HCT116 (cell line): ENCODE results near the gene OSBPL1A. TPM values are rescaled to one million over a fixed set of nuclear protein-coding genes. Genes with fewer than 3 reads are reported as not detected.

ENCODE experiments used
- ATAC-seq: fragments of 200-7000 bp; cut with Tn5 transposase; 2 replicates; pipeline ENCODE4 v1.9.1; 2020; ENCODE audit warnings: mild to moderate bottlenecking, moderate library complexity
- BruUV-seq: library from RNA; stranded (reverse); fragments of 400-500 nt; replicated peaks from 2 replicates; lab custom pipeline; 2021; lab: Mats Ljungman, UMichigan
- CTCF ChIA-PET: fragments of 300-600 bp; sonication (Branson Sonifier 250); formaldehyde crosslinking; loops from one replicate; lab custom pipeline; 2021; ENCODE audit warnings: antibody characterized with exemption; lab: Charles Lee
- POLR2A ChIA-PET: fragments of 300-600, 350-600 bp; sonication (Branson Sonifier 250); formaldehyde crosslinking; loops from one replicate; lab custom pipeline; 2021; ENCODE audit warnings: antibody characterized with exemption; lab: Charles Lee
- RAD21 ChIA-PET, 2 experiments: fragments of 300-600 bp; sonication (Branson Sonifier 250); formaldehyde crosslinking; loops; one replicate each; lab custom pipeline; 2023; ENCODE audit warnings: low total read pairs in 2 of 2; ENCODE audit not compliant: uncharacterized antibody in 2 of 2, unreplicated experiment in 2 of 2, low non-redundant PET in 1 of 2; lab: Charles Lee
- DNase-seq: peaks from one replicate; pipeline ENCODE4 v3.0.0-alpha.2; 2010; ENCODE audit warnings: low read depth, low spot score
- H2AFZ ChIP-seq: fragments of 200-600 bp; shearing (Covaris generic), sonication (generic); 2 replicates; pipeline ENCODE4 v1.6.1; 2017; ENCODE audit warnings: low read depth, mixed run types, mixed read lengths, antibody characterized with exemption, low read length; ENCODE audit not compliant: poor library complexity, severe bottlenecking
- H3K27ac ChIP-seq: 2 replicates; pipeline ENCODE4 v1.5.1; 2012; ENCODE audit warnings: low read depth, low read length
- H3K27me3 ChIP-seq: fragments of 200-600 bp; sonication (generic); 2 replicates; pipeline ENCODE4 v1.6.1; 2016; ENCODE audit warnings: mixed run types, low read length, mixed read lengths; ENCODE audit not compliant: insufficient read depth
- H3K36me3 ChIP-seq, 2 experiments: fragments of 200-500 bp in 1 of 2; fragments of 200-600 bp in 1 of 2; sonication (Bioruptor generic) in 1 of 2; sonication (generic) in 1 of 2; 2 replicates each; pipeline versions ENCODE4 v1.5.1 to v1.6.1; 2014 to 2016; ENCODE audit warnings: low read length in 2 of 2, inconsistent platforms in 1 of 2, mixed read lengths in 1 of 2, mixed run types in 1 of 2; ENCODE audit not compliant: insufficient read depth in 2 of 2, control insufficient read depth in 1 of 2
- H3K4me1 ChIP-seq, 2 experiments: fragments of 200-600 bp in 1 of 2; sonication (generic) in 1 of 2; 2 replicates each; pipeline versions ENCODE4 v1.5.1 to v1.6.1; 2012 to 2017; ENCODE audit warnings: low read length in 2 of 2, inconsistent platforms in 1 of 2, mild to moderate bottlenecking in 1 of 2, mixed read lengths in 1 of 2, mixed run types in 1 of 2, moderate library complexity in 1 of 2; ENCODE audit not compliant: insufficient read depth in 2 of 2, control insufficient read depth in 1 of 2
- H3K4me2 ChIP-seq: fragments of 200-600 bp; sonication (generic); 2 replicates; pipeline ENCODE4 v1.6.1; 2017; ENCODE audit warnings: mixed run types, low read length, mixed read lengths
- H3K4me3 ChIP-seq, 2 experiments: fragments of 200-600 bp in 1 of 2; sonication (generic) in 1 of 2; replicated peaks in 1 of 2; 2 replicates each; pipeline ENCODE4 v1.5.1; 2011 to 2016; ENCODE audit warnings: low read length in 2 of 2, control low read depth in 1 of 2, low read depth in 1 of 2, mild to moderate bottlenecking in 1 of 2, mixed read lengths in 1 of 2, mixed run types in 1 of 2
- H3K79me2 ChIP-seq: fragments of 200-600 bp; sonication (generic); 2 replicates; pipeline ENCODE4 v1.6.1; 2017; ENCODE audit warnings: mild to moderate bottlenecking, mixed run types, low read length, moderate library complexity, mixed read lengths; ENCODE audit not compliant: insufficient read depth
- H3K9ac ChIP-seq: fragments of 200-600 bp; sonication (generic); 2 replicates; pipeline ENCODE4 v1.6.1; 2016; ENCODE audit warnings: low read length, mixed read lengths
- H3K9me2 ChIP-seq: fragments of 200-600 bp; sonication (generic), shearing (Covaris generic); 2 replicates; pipeline ENCODE4 v1.6.1; 2017; ENCODE audit warnings: mixed run types, mild to moderate bottlenecking, moderate library complexity; ENCODE audit not compliant: insufficient read depth
- H3K9me3 ChIP-seq, 2 experiments: fragments of 200-500 bp in 1 of 2; fragments of 200-600 bp in 1 of 2; sonication (Bioruptor generic) in 1 of 2; sonication (generic) in 1 of 2; 2 replicates each; pipeline ENCODE4 v1.6.1; 2014 to 2017; ENCODE audit warnings: low read length in 2 of 2, mixed read lengths in 2 of 2, inconsistent platforms in 1 of 2, low read depth in 1 of 2, mild to moderate bottlenecking in 1 of 2, mixed run types in 1 of 2, moderate library complexity in 1 of 2; ENCODE audit not compliant: control insufficient read depth in 1 of 2, insufficient read depth in 1 of 2
- H4K20me1 ChIP-seq: fragments of 200-600 bp; sonication (generic), shearing (Covaris generic); 2 replicates; pipeline ENCODE4 v1.6.1; 2017; ENCODE audit warnings: mixed run types, mild to moderate bottlenecking, moderate library complexity; ENCODE audit not compliant: insufficient read depth
- CBX3 ChIP-seq: IDR thresholded peaks from 2 replicates; pipeline ENCODE4 v1.6.1; 2012; ENCODE audit warnings: low read depth
- ELF1 ChIP-seq: IDR thresholded peaks from 2 replicates; pipeline ENCODE4 v1.6.1; 2012; ENCODE audit warnings: low read depth, borderline replicate concordance
- POLR2AphosphoS5 ChIP-seq: IDR thresholded peaks from 2 replicates; pipeline ENCODE4 v1.6.1; 2011; ENCODE audit warnings: mild to moderate bottlenecking, low read depth, low read length, moderate library complexity
- RAD21 ChIP-seq: IDR thresholded peaks from 2 replicates; pipeline ENCODE4 v1.6.1; 2012; ENCODE audit warnings: low read depth, mild to moderate bottlenecking
- SIN3A ChIP-seq: IDR thresholded peaks from 2 replicates; pipeline ENCODE4 v1.6.1; 2012; ENCODE audit warnings: low read depth
- ZBTB33 ChIP-seq: IDR thresholded peaks from 2 replicates; pipeline ENCODE4 v1.6.1; 2011; ENCODE audit warnings: mild to moderate bottlenecking, low read length, moderate library complexity; ENCODE audit not compliant: insufficient replicate concordance; ENCODE audit errors: extremely low read depth
- intact Hi-C: fragments of 100-400 bp; cut with micrococcal nuclease; formaldehyde crosslinking; loops from 2 replicates; pipeline ENCODE4 v1.10.0; 2022
- total RNA-seq: library from RNA; stranded (reverse); gene quantifications from one replicate; pipeline ENCODE4 v1.2.1, GENCODE V29; 2021; ENCODE audit not compliant: unreplicated experiment
- TF ChIP-seq, protein P1 (sequence below): IDR thresholded peaks from 2 replicates; pipeline ENCODE4 v1.6.1; 2012; ENCODE audit warnings: low read depth

The OSBPL1A gene
- total RNA-seq, 1 experiment from 2014 or later: 18.9 TPM

DNA sequence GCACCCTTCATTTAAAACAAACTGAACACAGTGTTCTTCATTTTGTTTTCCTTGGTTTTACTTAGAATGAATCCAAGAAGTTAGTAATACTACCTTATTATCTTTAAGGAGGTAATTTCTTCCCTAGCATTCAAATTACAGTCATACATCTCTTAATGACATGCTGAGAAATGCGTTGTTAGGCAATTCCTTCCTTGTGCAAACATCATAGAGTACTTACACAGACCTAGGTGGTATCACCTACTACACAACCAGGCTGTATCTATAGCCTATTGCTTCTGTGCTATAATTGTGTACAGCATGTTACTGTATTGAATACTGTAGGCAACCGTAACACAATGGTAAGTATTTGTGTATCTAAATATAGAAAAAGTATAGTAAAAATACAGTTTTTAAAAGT, 267.1 kb downstream of the OSBPL1A start:
- intact Hi-C loops: no loop called here

More for the DNA sequence above, 267.1 kb downstream of the OSBPL1A start:
- Histone ChIP-seq H3K9me3 (no peaks in the 10 kb centered on the region), H3K4me1 (peaks cover 0 to 2% of the 10 kb centered on the region in 2 experiments; a peak in 1 of 4 replicates), H2AFZ (no peak overlapping the region), H4K20me1 (no peaks in the 10 kb centered on the region), H3K36me3 (peaks cover 0 to 11% of the 10 kb centered on the region in 2 experiments; a peak in 2 of 4 replicates)
- POLR2A ChIA-PET: no interaction called here
- no TSS peak for BruUV-seq
- TF ChIP-seq POLR2AphosphoS5 (no peak), RAD21 (no peak), ELF1 (no peak), CBX3 (no peak), SIN3A (no peak), ZBTB33 (no peak)
- TF ChIP-seq, protein P1, sequence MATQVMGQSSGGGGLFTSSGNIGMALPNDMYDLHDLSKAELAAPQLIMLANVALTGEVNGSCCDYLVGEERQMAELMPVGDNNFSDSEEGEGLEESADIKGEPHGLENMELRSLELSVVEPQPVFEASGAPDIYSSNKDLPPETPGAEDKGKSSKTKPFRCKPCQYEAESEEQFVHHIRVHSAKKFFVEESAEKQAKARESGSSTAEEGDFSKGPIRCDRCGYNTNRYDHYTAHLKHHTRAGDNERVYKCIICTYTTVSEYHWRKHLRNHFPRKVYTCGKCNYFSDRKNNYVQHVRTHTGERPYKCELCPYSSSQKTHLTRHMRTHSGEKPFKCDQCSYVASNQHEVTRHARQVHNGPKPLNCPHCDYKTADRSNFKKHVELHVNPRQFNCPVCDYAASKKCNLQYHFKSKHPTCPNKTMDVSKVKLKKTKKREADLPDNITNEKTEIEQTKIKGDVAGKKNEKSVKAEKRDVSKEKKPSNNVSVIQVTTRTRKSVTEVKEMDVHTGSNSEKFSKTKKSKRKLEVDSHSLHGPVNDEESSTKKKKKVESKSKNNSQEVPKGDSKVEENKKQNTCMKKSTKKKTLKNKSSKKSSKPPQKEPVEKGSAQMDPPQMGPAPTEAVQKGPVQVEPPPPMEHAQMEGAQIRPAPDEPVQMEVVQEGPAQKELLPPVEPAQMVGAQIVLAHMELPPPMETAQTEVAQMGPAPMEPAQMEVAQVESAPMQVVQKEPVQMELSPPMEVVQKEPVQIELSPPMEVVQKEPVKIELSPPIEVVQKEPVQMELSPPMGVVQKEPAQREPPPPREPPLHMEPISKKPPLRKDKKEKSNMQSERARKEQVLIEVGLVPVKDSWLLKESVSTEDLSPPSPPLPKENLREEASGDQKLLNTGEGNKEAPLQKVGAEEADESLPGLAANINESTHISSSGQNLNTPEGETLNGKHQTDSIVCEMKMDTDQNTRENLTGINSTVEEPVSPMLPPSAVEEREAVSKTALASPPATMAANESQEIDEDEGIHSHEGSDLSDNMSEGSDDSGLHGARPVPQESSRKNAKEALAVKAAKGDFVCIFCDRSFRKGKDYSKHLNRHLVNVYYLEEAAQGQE: no peak
- TF ChIP-seq, all 23 proteins: peak for 0
- no peak overlapping the region for H3K4me3 ChIP-seq
- H3K4me2 ChIP-seq: no peak overlapping the region
- ATAC-seq (no peak), DNase-seq (no peak)
- H3K9me2 ChIP-seq: no peaks in the 10 kb centered on the region
- H3K9ac ChIP-seq: no peak overlapping the region
- CTCF ChIA-PET: no interaction called here
- H3K27ac ChIP-seq: no peak overlapping the region
- H3K79me2 ChIP-seq: no peaks in the 10 kb centered on the region
- no peaks in the 10 kb centered on the region for H3K27me3 ChIP-seq
- RAD21 ChIA-PET: no interaction called here
